Chondrocyte (in vitro differentiated cells): ENCODE measurements around the gene GTF3C4. TPM values are rescaled to one million over a fixed set of nuclear protein-coding genes. Genes with fewer than 3 reads are reported as not detected.

Source experiments
- DNase-seq: peaks from one replicate; pipeline ENCODE4 v3.0.0; 2021; ENCODE audit warnings: mixed read lengths, low spot score
- H3K27ac Mint-ChIP-seq: one replicate; pipeline ENCODE4 v1.8.0; 2021; ENCODE audit warnings: mild to moderate bottlenecking, moderate library complexity, mixed read lengths; ENCODE audit not compliant: unreplicated experiment
- H3K27me3 Mint-ChIP-seq: 2 replicates; pipeline ENCODE4 v1.8.0; 2021; ENCODE audit warnings: low read depth, mixed read lengths
- H3K36me3 Mint-ChIP-seq: 2 replicates; pipeline ENCODE4 v1.8.0; 2021; ENCODE audit warnings: low read depth, mixed read lengths
- H3K4me1 Mint-ChIP-seq: 2 replicates; pipeline ENCODE4 v1.8.0; 2021; ENCODE audit warnings: low read depth, mild to moderate bottlenecking, mixed read lengths
- H3K4me3 Mint-ChIP-seq: one replicate; pipeline ENCODE4 v1.8.0; 2021; ENCODE audit warnings: mild to moderate bottlenecking, moderate library complexity, mixed read lengths; ENCODE audit not compliant: unreplicated experiment
- H3K9me3 Mint-ChIP-seq: 2 replicates; pipeline ENCODE4 v1.8.0; 2021; ENCODE audit warnings: low read depth, mixed read lengths
- CTCF ChIP-seq: fragments of 200-600 bp; sonication (generic); IDR thresholded peaks from 2 replicates; pipeline ENCODE4 v1.5.0; 2021; ENCODE audit warnings: antibody characterized with exemption, mild to moderate bottlenecking, moderate library complexity
- total RNA-seq: library from RNA; stranded (reverse); gene quantifications from 3 replicates; pipeline ENCODE4 v1.2.1, GENCODE V29; 2021

Gene GTF3C4
- total RNA-seq, 1 donor from 2014 or later = 16.6 TPM

GRCh38 chr9:132683873-132684272 lies 13.6 kb downstream of the GTF3C4 start:
- no peak for TF ChIP-seq CTCF
- Mint-ChIP-seq H3K4me1 (peaks cover 4% of the 10 kb centered on the region), H3K36me3 (peaks cover 34% of the 10 kb centered on the region), H3K27me3 (no peaks in the 10 kb centered on the region), H3K9me3 (no peaks in the 10 kb centered on the region), H3K27ac (no peak overlapping the region), H3K4me3 (no peak overlapping the region)
- no peak for DNase-seq

- H3K27me3 Mint-ChIP-seq = no peaks in the 10 kb centered on the region
- no peak for DNase-seq
- peaks cover 14% of the 10 kb centered on the region for H3K4me1 Mint-ChIP-seq
- H3K4me3 Mint-ChIP-seq = no peak overlapping the region
- no peak for TF ChIP-seq CTCF
- peaks cover 4% of the 10 kb centered on the region for H3K9me3 Mint-ChIP-seq
- H3K27ac Mint-ChIP-seq = no peak overlapping the region
- H3K36me3 Mint-ChIP-seq = peaks cover 35% of the 10 kb centered on the region
Observed at GRCh38 chr9:132690696-132691095, 20.4 kb downstream of the GTF3C4 start.

DNA sequence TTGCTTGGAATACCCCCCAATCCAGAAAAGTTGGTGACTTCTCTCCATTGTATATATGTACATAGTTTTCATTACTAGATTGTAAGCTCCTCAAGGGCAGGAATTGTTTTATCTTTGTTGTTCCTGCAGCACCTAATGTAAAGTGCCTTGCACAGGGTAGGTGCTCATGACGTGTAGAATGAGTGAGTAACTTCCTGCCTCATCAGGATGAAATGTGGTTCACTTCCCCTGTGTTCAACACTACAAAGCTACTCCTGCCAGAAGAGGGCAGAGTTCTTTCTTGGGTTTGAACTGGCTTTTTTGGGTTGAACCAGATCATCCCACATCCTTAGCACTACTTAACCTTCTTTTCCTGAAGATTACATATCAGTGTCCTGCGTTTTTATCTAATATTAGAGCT lies 23.9 kb downstream of the GTF3C4 start:
- Mint-ChIP-seq H3K9me3 (peaks cover 32% of the 10 kb centered on the region), H3K27ac (no peak overlapping the region), H3K27me3 (no peaks in the 10 kb centered on the region), H3K36me3 (peaks cover 24% of the 10 kb centered on the region), H3K4me1 (peaks cover 16% of the 10 kb centered on the region), H3K4me3 (no peak overlapping the region)
- DNase-seq = no peak
- no peak for TF ChIP-seq CTCF

DNA sequence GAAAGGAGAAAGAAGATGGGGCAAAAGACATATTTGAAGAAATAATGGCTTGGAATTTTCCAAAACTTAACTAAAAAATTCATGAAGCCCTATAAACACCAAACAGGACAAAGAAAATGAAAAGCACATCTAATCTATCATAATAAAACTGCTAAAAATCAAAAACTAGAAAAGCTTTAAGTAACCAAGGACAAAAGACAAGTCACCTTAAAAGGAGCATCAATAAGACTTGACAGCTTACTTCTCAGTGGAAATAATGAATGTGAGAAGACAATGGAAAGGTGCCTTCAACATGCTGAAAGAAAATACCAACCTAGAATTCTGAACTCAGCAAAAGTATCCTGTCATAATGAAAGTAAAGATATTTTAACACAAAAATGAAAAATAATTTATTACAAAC lies 27.0 kb downstream of the GTF3C4 start:
- peaks cover 32% of the 10 kb centered on the region for H3K9me3 Mint-ChIP-seq
- H3K27me3 Mint-ChIP-seq = no peaks in the 10 kb centered on the region
- H3K4me3 Mint-ChIP-seq = no peak overlapping the region
- H3K4me1 Mint-ChIP-seq = peaks cover 11% of the 10 kb centered on the region
- no peak for DNase-seq
- H3K27ac Mint-ChIP-seq = no peak overlapping the region
- TF ChIP-seq CTCF = no peak
- H3K36me3 Mint-ChIP-seq = peaks cover 7% of the 10 kb centered on the region

DNA sequence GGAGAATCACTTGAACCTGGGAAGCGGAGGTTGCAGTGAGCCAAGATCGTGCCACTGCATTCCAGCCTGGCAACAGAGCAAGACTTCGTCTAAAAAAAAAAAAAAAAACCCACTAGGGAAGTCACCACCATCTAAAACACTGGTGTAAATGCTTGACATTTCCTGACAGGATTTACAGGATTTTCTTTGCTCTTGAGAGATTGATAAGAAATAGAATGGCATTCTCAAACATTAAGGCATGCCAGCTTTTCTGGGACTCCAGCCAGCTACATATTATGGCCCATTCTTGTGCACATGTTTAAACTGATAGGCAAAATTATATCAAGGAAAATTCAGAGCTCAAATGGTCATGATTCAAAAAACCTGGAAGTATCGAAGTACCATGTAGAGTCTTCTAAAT lies 28.7 kb downstream of the GTF3C4 start:
- H3K36me3 Mint-ChIP-seq = peaks cover 5% of the 10 kb centered on the region
- DNase-seq = no peak
- no peak for TF ChIP-seq CTCF
- H3K4me1 Mint-ChIP-seq = peaks cover 11% of the 10 kb centered on the region
- H3K4me3 Mint-ChIP-seq = no peak overlapping the region
- peaks cover 2% of the 10 kb centered on the region for H3K27me3 Mint-ChIP-seq
- H3K9me3 Mint-ChIP-seq = peaks cover 32% of the 10 kb centered on the region
- H3K27ac Mint-ChIP-seq = no peak overlapping the region
